Fibroblast of skin of back (primary cell): ENCODE results near the gene ZNF581. TPM values are rescaled to one million over a fixed set of nuclear protein-coding genes. Genes with fewer than 3 reads are reported as not detected.

Experiments used
- DNase-seq: peaks from one replicate; pipeline ENCODE4 v3.0.0-alpha.2; 2013
- polyA plus RNA-seq, 2 experiments: library from polyadenylated mRNA; unstranded; fragments of 120-200 nt; gene quantifications; one replicate each; pipeline ENCODE4 v1.2.1, GENCODE V29; 2013; ENCODE audit not compliant: insufficient read length in 2 of 2

ZNF581 gene
- 23.4 TPM for polyA plus RNA-seq (2013, experiment 1 of 2; ENCODE audit: insufficient read length)
- 25.9 TPM for polyA plus RNA-seq (2013, experiment 2 of 2; ENCODE audit: insufficient read length)

DNA sequence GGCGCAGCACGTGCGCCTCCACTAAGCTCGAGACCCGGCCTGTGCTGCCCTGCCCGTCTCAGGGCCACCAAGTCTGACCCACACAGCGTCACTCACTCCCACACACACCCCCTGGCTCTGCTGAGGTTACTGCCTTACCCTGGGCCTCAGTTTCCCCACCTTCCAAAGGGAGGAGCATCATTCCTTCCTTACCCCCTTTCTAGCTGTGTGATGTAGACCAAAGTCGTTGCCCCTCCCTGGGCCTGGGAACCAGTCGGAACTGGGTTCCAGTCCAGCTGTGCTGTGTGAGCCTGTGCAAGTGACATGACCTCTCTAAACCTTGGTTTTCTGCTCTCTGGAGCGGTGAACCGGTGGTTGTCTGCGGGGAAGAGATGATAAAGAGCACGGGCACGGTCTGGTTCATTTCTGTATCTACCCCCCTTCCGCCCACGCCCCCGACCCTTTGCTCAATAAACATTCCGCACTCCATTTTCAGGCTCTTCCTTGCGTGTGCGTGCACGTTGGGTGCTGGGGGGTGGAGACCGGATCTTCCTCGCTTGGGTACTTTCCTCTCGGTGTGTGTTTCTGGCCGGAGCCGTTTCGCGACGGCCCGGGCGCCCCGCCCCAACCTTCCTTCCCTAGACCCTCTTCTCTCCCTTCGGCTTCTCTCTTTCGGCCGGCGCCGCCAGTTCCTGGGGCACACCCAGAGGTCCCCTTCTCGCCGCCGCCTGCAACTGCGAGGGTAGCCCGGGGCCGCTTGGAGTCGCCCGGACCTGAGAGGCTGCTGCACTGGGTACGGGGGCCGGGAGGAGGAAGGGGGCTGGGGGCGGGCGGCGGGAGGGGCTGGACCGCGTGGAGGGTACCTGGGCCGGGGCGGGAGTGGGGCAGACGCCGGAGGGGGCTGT lies at the start of gene ZNF581:
ZNF581 (plus strand) TSS at position 647 of the 884 bp plus-strand sequence. CDS start 923 bp downstream, outside the sequence.
- DNase-seq: peak; percentile 74

DNA sequence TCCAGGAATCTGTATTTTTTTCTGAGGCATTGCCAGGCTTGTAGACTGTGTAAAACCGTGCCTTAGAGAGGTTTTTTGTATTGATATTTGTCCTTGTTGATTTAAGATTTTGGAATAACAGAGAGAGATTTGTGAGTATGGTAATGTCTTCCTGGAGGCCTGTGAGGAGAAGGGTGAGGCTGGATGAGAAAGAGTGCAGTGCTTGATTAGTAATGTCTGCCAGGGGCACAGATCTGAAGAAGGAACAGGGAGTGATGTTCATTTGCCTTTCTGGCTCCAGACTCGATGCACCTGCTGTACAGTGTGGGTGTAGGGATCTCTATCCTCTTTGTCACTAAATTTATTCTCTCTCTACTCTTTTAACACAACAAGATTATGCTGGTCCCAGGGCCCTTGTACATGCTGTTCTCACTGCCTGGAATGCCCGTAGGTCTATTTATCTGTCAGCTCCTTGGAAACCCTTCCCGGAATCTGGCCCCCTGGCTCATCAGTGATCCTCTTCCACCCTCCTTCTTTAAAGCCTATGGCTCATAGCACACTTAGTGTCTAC lies 48.4 kb upstream of the ZNF581 start:
- DNase-seq: no peak

DNA sequence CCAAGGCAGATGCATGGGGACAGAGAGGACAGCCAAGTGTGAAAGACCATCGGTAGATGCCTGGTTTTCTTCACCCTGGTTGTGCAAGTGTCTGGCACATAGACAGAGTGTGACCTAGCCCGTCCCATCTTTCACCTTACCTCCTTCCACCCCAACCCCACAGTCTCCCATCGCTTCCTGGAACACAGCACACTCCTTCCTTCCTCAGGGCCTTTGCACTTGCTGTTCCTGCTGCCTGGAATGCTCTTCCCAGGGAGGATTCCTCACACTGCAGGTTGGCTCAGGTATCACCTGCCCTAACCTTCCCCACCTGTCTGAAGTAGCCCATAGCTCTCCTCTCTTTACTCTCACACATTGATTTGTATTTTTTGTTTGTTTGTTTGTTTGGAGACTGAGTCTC lies 47.1 kb upstream of the ZNF581 start:
- DNase-seq: no peak

GRCh38 chr19:55597501-55597921 lies 45.9 kb upstream of the ZNF581 start:
- DNase-seq: no peak

DNA sequence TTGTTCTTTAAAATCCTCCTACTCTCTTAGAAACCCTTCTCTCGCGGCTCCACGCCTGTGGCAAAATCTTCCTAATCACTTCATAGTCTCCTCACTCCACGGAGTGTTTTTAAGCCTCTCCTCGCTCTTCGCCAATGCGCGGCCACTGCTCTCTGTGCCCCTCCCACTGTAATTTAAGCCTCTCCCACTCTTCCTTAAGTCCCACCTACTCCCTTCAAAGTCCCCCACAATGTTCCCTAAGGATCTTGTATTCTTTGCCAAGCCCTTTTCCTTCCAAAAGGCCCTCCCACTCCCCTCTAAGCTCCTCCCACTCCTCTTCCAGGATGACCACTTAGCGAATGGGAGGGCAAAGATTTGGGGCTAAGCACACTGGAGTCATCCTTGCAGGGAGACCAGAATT lies 45.4 kb upstream of the ZNF581 start:
- DNase-seq: no peak

- DNase-seq: peak; percentile 95
Observed at GRCh38 chr19:55598719-55599467, 44.6 kb upstream of the ZNF581 start.

DNA sequence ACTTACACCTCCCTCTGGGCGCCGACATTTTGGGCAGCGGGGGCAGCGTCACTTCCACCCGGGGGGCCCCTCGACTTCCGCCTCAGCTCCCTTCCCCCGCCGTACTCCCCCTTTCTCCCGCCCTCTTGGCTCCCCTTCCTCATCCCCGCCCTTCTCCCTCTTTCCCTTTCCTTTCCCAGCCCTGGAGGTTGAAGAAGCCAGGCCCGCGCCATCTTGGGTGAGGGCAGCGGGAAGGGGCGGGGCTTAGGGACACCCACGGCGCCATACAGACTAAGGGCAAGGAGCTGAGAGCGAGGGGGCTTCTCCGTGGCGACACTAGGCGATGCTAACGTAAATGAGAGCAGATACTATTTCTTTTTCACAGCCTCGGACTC lies 44.0 kb upstream of the ZNF581 start, which contains the start of gene FIZ1:
FIZ1 (minus strand) TSS at position 50 of the 374 bp plus-strand sequence. CDS start 1,652 bp downstream, outside the sequence.
- peak; percentile 99 for DNase-seq

GRCh38 chr19:55599842-55600661 lies 43.4 kb upstream of the ZNF581 start, which contains the start of gene ZNF524:
ZNF524 (plus strand) TSS chr19:55600288; CDS start chr19:55602113, 1,825 bp downstream.
- DNase-seq: peak; percentile 89

DNA sequence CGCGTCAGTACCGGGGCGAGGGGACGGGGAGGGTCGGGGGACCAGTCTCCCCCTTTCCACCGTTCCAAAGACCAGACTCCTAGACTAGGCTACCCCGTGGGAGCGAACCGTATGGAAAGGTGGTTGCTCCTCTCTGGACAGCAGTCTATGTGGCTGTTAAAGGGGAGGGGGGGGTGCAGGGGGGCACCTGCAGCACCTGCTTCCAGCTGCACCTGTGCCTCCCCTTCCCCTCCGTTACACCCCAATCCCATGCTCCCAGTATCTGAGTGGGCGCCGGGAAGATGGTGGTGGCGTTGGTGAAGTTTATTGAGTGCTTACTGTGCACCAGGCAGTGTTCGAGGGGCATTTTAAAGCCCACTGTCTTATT lies 42.8 kb upstream of the ZNF581 start:
- no peak for DNase-seq

GRCh38 chr19:55601084-55601483 lies 42.4 kb upstream of the ZNF581 start:
- DNase-seq: no peak

DNA sequence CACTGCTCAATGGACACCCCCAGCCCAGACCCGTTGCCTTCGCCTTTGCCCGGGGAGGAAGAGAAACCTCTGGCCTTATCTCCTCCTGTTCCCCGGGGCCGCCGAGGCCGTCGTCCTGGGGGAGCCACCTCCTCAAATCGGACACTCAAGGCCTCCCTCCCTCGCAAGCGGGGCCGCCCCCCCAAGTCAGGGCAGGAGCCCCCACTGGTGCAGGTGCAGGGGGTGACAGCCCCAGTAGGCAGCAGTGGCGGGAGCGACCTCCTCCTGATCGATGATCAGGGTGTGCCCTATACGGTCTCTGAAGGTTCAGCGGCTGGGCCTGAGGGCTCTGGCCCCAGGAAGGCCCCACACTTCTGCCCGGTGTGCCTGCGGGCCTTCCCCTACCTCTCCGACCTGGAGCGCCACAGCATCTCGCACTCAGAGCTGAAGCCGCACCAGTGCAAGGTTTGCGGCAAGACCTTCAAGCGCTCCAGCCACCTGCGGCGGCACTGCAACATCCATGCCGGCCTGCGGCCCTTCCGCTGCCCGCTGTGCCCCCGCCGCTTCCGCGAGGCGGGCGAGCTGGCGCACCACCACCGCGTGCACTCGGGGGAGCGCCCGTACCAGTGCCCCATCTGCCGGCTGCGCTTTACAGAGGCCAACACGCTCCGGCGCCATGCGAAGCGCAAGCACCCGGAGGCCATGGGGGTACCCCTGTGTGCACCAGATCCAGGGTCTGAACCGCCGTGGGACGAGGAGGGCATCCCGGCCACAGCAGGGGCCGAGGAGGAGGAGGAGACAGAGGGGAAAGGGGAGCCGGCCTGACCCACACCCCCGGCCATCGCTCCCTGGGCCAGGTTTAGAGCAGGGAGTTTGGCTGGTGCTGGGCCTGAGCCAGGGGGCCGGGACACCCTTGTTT lies 41.1 kb upstream of the ZNF581 start:
- DNase-seq: no peak

DNA sequence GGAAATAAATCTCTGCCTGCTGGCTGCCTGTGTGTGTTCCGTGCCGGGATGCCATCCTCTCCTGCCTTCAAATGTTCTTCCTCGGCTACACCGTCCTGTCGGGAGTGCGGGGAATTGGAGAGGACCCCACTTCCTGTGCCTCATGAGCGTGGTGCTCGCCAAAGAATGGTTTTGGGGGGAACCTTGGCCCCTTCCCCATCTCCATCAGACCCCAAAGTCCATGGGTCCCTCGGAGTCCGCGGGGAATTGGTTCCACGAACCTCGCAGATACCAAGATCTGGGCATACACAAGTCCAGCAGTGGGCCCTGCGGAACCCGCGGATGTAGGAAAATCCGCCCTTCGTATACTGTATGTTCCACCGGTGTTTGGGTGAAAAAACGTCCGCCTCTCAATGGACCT lies 40.3 kb upstream of the ZNF581 start:
- no peak for DNase-seq

DNA sequence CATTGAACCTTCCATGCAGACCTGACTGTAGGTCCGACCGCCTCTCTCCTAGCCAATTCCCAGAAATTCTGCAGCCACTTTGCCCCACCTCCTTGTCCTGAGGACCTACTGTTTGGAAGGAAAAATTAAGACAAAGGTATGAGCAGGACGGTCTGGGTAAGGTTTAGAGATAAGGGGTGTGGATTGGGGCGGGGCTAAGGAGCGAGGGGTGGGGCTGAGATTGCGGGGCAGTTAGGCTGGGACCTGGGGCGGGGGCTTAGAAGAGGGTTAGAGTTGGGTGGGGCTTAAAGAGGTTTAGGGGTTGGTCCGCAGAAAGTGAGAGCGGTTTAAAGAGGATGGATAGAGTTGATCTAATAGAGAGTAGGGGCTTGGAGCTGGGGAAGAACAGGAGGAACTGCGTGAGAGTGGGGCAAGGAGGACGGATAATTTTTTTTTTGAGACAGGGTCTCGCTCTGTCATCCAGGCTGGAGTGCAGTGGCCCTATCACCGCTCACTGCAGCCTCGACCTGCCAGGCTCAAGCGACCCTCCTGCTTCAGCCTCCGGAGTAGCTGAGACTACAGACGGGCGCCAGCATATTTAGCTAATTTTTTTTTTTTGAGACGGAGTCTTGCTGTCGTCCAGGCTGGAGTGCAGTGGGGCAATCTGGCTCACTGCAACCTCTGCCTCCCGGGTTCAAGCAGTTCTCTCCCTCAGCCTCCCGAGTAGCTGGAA lies 39.7 kb upstream of the ZNF581 start:
- no peak for DNase-seq

- DNase-seq: peak; percentile 96
Observed at GRCh38 chr19:55605207-55605636, 38.2 kb upstream of the ZNF581 start.

DNA sequence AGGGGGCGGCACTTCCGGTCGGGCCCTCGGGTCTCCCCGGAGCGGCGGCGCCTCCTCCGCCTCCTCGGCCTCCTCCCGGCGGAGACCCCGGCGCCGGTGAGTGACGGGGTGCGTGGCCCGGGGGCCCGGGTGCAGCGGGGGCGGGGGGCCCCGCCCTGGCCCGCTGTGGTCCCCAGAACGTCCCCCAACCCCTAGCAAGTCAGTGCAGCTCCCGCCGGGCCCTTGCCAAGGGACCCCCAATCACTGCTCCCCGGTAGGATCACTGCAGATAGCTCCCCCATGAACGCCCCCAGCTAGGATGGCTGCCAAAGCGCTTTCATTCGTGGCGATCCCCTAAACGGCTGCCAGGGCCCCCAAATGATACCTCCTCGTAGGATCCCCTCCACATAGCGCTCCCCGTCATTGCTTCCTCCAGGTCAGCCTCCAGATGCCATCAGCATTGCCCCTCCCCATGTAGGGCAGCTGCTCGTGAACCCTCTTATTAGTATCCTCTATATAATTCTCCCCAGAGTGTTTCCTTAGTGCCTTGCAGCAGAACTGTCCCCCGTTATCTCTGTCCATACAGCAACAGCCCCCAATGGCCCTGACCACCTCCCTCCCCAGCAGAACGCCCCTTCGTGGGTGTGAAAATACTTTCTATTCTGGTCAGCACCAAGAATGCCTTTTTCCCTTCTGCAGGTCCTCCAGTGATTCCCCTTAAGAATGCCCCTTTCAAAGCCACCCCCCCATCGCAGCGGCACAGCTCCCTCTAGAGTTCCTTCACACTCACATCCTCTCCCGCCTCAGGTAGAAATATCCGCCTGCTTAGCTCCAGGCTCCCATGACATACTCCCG lies 37.6 kb upstream of the ZNF581 start, which contains the start of gene ZNF865:
ZNF865 (plus strand) TSS at position 11 of the 834 bp plus-strand sequence. CDS start 7,972 bp downstream, outside the sequence.
- peak; percentile 85 for DNase-seq

DNA sequence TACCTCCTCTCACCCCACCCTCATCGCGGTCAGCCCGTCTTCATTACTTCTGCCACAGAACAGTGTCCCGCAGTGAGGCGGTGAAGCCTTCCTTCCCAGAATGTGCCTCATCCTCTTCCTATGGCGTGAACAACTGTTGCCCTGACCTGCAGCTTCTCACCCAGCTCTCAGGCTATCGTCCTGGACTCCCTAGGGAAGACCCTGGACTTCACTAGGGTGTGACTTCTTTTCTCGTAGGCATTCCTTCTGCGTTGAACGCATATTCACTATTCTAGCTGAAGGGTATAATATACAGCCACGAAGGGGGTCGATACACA lies 37.0 kb upstream of the ZNF581 start:
- no peak for DNase-seq

GRCh38 chr19:55606817-55607216 lies 36.6 kb upstream of the ZNF581 start:
- DNase-seq: no peak

GRCh38 chr19:55609326-55609725 lies 34.1 kb upstream of the ZNF581 start:
- DNase-seq: no peak

GRCh38 chr19:55611300-55611982 lies 32.0 kb upstream of the ZNF581 start:
- DNase-seq: no peak
